Panc1 (cell line): Measurements from ENCODE around the gene CITED4. TPM values are rescaled to one million over a fixed set of nuclear protein-coding genes. Genes with fewer than 3 reads are reported as not detected.

Experiments used
- ATAC-seq: fragments of 200-7000 bp; cut with Tn5 transposase; 2 replicates; pipeline ENCODE4 v1.9.1; 2020; ENCODE audit warnings: mild to moderate bottlenecking, moderate library complexity
- BruUV-seq: library from RNA; stranded (reverse); fragments of 400-500 nt; replicated peaks from 2 replicates; lab custom pipeline; 2021; lab: Mats Ljungman, UMichigan
- CTCF ChIA-PET: fragments of 300-600 bp; sonication (Branson Sonifier 250); formaldehyde crosslinking; loops from one replicate; lab custom pipeline; 2022; ENCODE audit warnings: antibody characterized with exemption; lab: Charles Lee
- POLR2A ChIA-PET: fragments of 300-600 bp; sonication (Branson Sonifier 250); formaldehyde crosslinking; loops from one replicate; lab custom pipeline; 2022; ENCODE audit warnings: antibody characterized with exemption; lab: Charles Lee
- DNase-seq: peaks from one replicate; pipeline ENCODE4 v3.0.0-alpha.2; 2010; ENCODE audit warnings: low read depth, low spot score
- H3K27ac ChIP-seq: 2 replicates; pipeline ENCODE4 v1.5.1; 2011; ENCODE audit warnings: mild to moderate bottlenecking, low read length, inconsistent platforms
- H3K27me3 ChIP-seq: fragments of 200-500 bp; sonication (Bioruptor generic); 2 replicates; pipeline ENCODE4 v1.6.0; 2014; ENCODE audit warnings: low read length, inconsistent platforms; ENCODE audit not compliant: control insufficient read depth, insufficient read depth
- H3K36me3 ChIP-seq: fragments of 200-500 bp; sonication (Bioruptor generic); 2 replicates; pipeline ENCODE4 v1.5.1; 2014; ENCODE audit warnings: inconsistent platforms, mild to moderate bottlenecking, low read length, moderate library complexity; ENCODE audit not compliant: control insufficient read depth, insufficient read depth
- H3K4me1 ChIP-seq: 2 replicates; pipeline ENCODE4 v1.5.1; 2011; ENCODE audit warnings: inconsistent platforms, mild to moderate bottlenecking, low read length, moderate library complexity; ENCODE audit not compliant: control insufficient read depth, insufficient read depth
- H3K4me3 ChIP-seq, 2 experiments: 2 replicates each; pipeline ENCODE4 v1.5.1; 2011 to 2012; ENCODE audit warnings: low read depth in 2 of 2, low read length in 2 of 2, mild to moderate bottlenecking in 2 of 2, inconsistent platforms in 1 of 2, moderate library complexity in 1 of 2
- H3K9me3 ChIP-seq: fragments of 200-500 bp; sonication (Bioruptor generic); 2 replicates; pipeline ENCODE4 v1.5.1; 2014; ENCODE audit warnings: low read depth, mild to moderate bottlenecking, inconsistent platforms, low read length, moderate library complexity; ENCODE audit not compliant: control insufficient read depth, insufficient read depth
- CTCF ChIP-seq: fragments of 450-650 bp; IDR thresholded peaks from 2 replicates; pipeline ENCODE4 v1.5.1; 2017; ENCODE audit warnings: mild to moderate bottlenecking
- POLR2AphosphoS5 ChIP-seq: IDR thresholded peaks from 2 replicates; pipeline ENCODE4 v1.6.1; 2012; ENCODE audit warnings: mild to moderate bottlenecking, low read depth, low read length, moderate library complexity
- REST ChIP-seq, 2 experiments: IDR thresholded peaks; 2 replicates each; pipeline ENCODE4 v1.6.1; 2011 to 2012; ENCODE audit warnings: low read depth in 2 of 2, control low read depth in 1 of 2, low read length in 1 of 2, mild to moderate bottlenecking in 1 of 2, moderate library complexity in 1 of 2; ENCODE audit not compliant: insufficient read depth in 1 of 2
- SIN3A ChIP-seq: IDR thresholded peaks from 2 replicates; pipeline ENCODE4 v1.6.1; 2012; ENCODE audit warnings: low read depth, mild to moderate bottlenecking, low read length, moderate library complexity, borderline replicate concordance; ENCODE audit not compliant: insufficient read depth
- TCF7L2 ChIP-seq: IDR thresholded peaks from 2 replicates; pipeline ENCODE4 v1.6.1; 2011; ENCODE audit warnings: mild to moderate bottlenecking, low read depth, low read length, inconsistent platforms
- in situ Hi-C: cut with HindIII; loops from 2 replicates; pipeline ENCODE4 v1.10.0; 2016; ENCODE audit warnings: low sequenced_read_pairs, low pct_unique_long_range_greater_than_20kb
- intact Hi-C: fragments of 100-400 bp; cut with micrococcal nuclease; formaldehyde crosslinking; loops from one replicate; pipeline ENCODE4 v1.10.0; 2022; ENCODE audit not compliant: unreplicated experiment
- total RNA-seq: library from RNA; stranded (reverse); gene quantifications from one replicate; pipeline ENCODE4 v1.2.1, GENCODE V29; 2021; ENCODE audit not compliant: unreplicated experiment

The CITED4 gene
- total RNA-seq, 1 experiment from 2014 or later, result 145 TPM

- ChIA-PET CTCF (no interaction called here), POLR2A (no interaction called here)
- Histone ChIP-seq H3K27ac (no peak overlapping the region), H3K36me3 (no peaks in the 10 kb centered on the region), H3K27me3 (no peaks in the 10 kb centered on the region), H3K4me1 (no peaks in the 10 kb centered on the region), H3K4me3 (no peak overlapping the region), H3K9me3 (no peaks in the 10 kb centered on the region)
- intact Hi-C loops (no loop called here), in situ Hi-C loops (no loop called here)
- DNase-seq, result no peak
- ATAC-seq, result no peak
- BruUV-seq, result no TSS peak
- TF ChIP-seq REST (IDR thresholded peaks at IDR 0.05; ENCODE audit: insufficient read depth in 1 of 2, low read depth in 2 of 2, low read length in 1 of 2) (no peak), POLR2AphosphoS5 (no peak), SIN3A (no peak), CTCF (no peak), TCF7L2 (no peak)
Observed at GRCh38 chr1:40819101-40819500, 43.1 kb downstream of the CITED4 start.

- no peak for TF ChIP-seq TCF7L2
- TF ChIP-seq CTCF, result no peak
- TF ChIP-seq SIN3A, result no peak
- no peak for TF ChIP-seq POLR2AphosphoS5
- no peak for TF ChIP-seq REST (IDR thresholded peaks at IDR 0.05; ENCODE audit: insufficient read depth in 1 of 2, low read depth in 2 of 2, low read length in 1 of 2)
- in situ Hi-C loops, result no loop called here
- H3K27ac ChIP-seq, result no peak overlapping the region
- H3K9me3 ChIP-seq, result no peaks in the 10 kb centered on the region
- DNase-seq (no peak), ATAC-seq (no peak)
- H3K4me3 ChIP-seq, result no peak overlapping the region
- BruUV-seq, result no TSS peak
- ChIA-PET CTCF (no interaction called here), POLR2A (no interaction called here)
- intact Hi-C loops, result no loop called here
- H3K4me1 ChIP-seq, result no peaks in the 10 kb centered on the region
- H3K36me3 ChIP-seq, result no peaks in the 10 kb centered on the region
- H3K27me3 ChIP-seq, result no peaks in the 10 kb centered on the region
Observed at GRCh38 chr1:40818264-40818961, 43.8 kb downstream of the CITED4 start.
